Measurements from ENCODE around the gene LYPD6. TPM values are rescaled to one million over a fixed set of nuclear protein-coding genes. Genes with fewer than 3 reads are reported as not detected.

Gene LYPD6
- total RNA-seq, 1 experiment from 2014 or later, result 0.74 TPM

- DNase-seq, result no peak
Measured at GRCh38 chr2:149507974-149508373, 177.6 kb downstream of the LYPD6 start.

GRCh38 chr2:149513461-149513860 lies 183.1 kb downstream of the LYPD6 start:
- DNase-seq, result no peak
- no peaks in the 10 kb centered on the region for H4K20me1 ChIP-seq (ENCODE audit: insufficient read depth)
- intact Hi-C loops (cut with micrococcal nuclease; ENCODE audit: unreplicated experiment), result no loop called here
- ChIA-PET POLR2A (ENCODE audit: unreplicated experiment) (no interaction called here), CTCF (no interaction called here)
- no TSS peak for BruUV-seq (replicated peaks)
- no peaks in the 10 kb centered on the region for H3K9me3 ChIP-seq (ENCODE audit: insufficient read depth, low read depth)
- no peaks in the 10 kb centered on the region for H3K27me3 ChIP-seq (ENCODE audit: insufficient read depth, low read depth)
- H3K36me3 ChIP-seq (ENCODE audit: low read depth), result no peaks in the 10 kb centered on the region
- no peaks in the 10 kb centered on the region for H3K4me1 ChIP-seq (replicated peaks; ENCODE audit: insufficient read depth)
- H3K4me3 ChIP-seq, result no peak overlapping the region
- H3F3A ChIP-seq (ENCODE audit: insufficient read depth, low read depth), result no peaks in the 10 kb centered on the region
- H3K79me2 ChIP-seq (ENCODE audit: low read depth), result no peaks in the 10 kb centered on the region
- H2AFZ ChIP-seq, result no peak overlapping the region
- H3K27ac ChIP-seq, result no peak overlapping the region
- H3K4me2 ChIP-seq, result no peak overlapping the region
- TF ChIP-seq EZH2 (IDR thresholded peaks at IDR 0.05; ENCODE audit: low read depth) (no peak), CTCF (conservative IDR thresholded peaks at IDR 0.05) (no peak)
- H3K9me2 ChIP-seq (ENCODE audit: insufficient read depth), result no peaks in the 10 kb centered on the region

More at GRCh38 chr2:149507974-149508373, 177.6 kb downstream of the LYPD6 start:
- Histone ChIP-seq H3K79me2 (ENCODE audit: low read depth) (no peaks in the 10 kb centered on the region), H3F3A (ENCODE audit: insufficient read depth, low read depth) (no peaks in the 10 kb centered on the region), H3K36me3 (ENCODE audit: low read depth) (no peaks in the 10 kb centered on the region), H2AFZ (no peak overlapping the region), H3K9me2 (ENCODE audit: insufficient read depth) (no peaks in the 10 kb centered on the region), H3K27me3 (ENCODE audit: insufficient read depth, low read depth) (no peaks in the 10 kb centered on the region), H4K20me1 (ENCODE audit: insufficient read depth) (no peaks in the 10 kb centered on the region), H3K9me3 (ENCODE audit: insufficient read depth, low read depth) (no peaks in the 10 kb centered on the region), H3K4me1 (replicated peaks; ENCODE audit: insufficient read depth) (no peaks in the 10 kb centered on the region), H3K4me3 (no peak overlapping the region), H3K27ac (no peak overlapping the region), H3K4me2 (no peak overlapping the region)
- ChIA-PET POLR2A (ENCODE audit: unreplicated experiment) (no interaction called here), CTCF (interaction anchor here (0.6 kb wide), 1 partner anchor 13 kb away, joined by 3 read pairs; no protein-coding TSS in a partner anchor)
- no peak for TF ChIP-seq CTCF (conservative IDR thresholded peaks at IDR 0.05)
- no peak for TF ChIP-seq EZH2 (IDR thresholded peaks at IDR 0.05; ENCODE audit: low read depth)
- BruUV-seq (replicated peaks), result no TSS peak
- intact Hi-C loops (cut with micrococcal nuclease; ENCODE audit: unreplicated experiment), result no loop called here

Data from PC-9 (cell line).